ENCODE measurements around the gene FNDC7.
"Not testable (repeated sequence)": the region's sequence is repeated elsewhere in the genome, so short reads cannot be mapped to it uniquely, and the experiment has no call there.

FNDC7 gene

DNA sequence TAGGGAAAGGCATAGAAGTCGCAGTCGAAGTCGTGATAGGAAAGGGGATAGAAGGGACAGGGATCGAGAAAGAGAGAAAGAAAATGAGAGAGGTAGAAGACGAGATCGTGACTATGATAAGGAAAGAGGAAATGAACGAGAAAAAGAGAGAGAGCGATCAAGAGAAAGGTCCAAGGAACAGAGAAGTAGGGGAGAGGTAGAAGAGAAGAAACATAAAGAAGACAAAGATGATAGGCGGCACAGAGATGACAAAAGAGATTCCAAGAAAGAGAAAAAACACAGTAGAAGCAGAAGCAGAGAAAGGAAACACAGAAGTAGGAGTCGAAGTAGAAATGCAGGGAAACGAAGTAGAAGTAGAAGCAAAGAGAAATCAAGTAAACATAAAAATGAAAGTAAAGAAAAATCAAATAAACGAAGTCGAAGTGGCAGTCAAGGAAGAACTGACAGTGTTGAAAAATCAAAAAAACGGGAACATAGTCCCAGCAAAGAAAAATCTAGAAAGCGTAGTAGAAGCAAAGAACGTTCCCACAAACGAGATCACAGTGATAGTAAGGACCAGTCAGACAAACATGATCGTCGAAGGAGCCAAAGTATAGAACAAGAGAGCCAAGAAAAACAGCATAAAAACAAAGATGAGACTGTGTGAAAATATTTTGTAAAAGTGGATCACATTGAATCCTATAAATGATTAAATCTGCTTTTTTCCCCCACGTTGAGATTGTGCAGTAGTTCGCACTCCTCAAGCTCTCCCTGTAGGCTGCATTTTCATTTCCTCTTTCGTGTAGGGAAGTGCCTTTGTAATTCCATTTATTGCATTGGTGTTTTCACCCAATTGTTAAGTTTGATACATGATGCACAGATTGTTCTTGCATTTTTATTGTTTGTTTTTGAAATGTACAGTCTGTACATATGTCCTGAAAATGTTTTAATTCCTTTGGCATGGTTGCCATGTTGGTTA, 13.1 kb upstream of the FNDC7 start:
- DNase-seq, result no peak

DNA sequence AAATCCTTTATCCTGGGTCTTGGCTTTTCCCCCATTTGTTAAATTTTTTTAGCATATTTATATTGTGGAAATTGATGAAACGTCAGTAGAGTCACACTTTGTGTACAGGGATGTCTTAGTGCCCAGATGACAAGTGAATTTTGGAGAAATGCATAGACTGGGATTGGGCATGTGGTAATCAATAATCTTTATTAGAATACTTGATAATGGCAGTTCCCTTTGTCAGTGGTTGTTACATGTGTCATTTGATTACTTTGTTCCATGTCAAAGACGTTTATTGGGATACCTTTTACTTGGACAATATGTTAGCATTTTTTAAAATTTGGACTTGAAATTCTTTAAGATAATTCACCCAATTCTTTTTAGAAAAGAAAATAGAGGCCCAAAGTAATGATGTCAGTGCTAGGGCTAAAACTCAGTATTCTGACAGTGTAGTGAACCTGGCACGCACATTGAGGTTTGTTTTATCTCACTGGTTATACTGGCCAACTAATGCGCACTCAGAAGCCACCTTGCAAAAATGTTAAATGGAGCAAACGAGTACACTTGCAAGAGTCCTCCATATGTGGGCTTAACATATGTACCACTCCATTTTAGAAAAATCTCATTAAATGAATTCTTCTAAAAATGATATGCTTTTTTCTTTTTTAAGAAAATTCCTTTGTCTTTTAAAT, 11.4 kb upstream of the FNDC7 start:
- no peak for DNase-seq

DNA sequence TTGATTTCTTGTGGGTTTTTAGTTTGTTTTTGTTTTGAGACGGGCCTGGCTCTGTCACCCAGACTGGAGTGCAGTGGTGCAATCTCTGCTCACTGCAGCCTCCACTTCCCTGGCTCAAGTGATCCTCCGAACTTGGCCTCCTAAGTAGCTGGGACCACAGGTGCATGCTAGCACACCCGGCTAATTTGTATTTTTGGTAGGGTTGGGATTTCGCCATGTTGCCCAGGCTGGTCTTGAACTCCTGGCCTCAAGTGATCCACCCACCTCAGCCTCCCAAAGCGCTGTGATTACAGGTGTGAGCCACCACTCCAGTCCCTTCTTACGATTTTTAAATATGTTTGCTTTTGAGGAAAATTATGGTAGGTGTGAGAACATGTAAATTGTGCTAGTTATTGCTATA, 10.6 kb upstream of the FNDC7 start:
- not testable (repeated sequence) for DNase-seq

DNA sequence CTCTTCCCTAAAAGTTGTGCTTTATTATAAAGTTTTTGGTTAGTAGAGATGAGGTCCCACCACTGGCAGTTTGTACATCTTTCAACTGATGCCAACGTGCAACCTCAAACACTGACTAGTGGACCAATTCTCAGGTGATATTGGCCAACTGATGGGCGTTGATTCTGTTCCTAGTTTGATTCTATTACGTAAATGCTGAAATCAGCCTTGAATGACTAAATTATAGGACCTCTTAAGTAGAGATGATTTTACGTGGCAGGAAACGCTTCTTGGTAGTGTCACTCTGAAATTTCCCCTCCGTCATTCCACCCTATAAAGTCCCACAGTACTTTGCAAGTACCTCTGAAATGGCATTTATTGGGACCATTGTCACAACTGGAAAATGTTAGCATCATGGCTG, 8.8 kb upstream of the FNDC7 start:
- DNase-seq, result no peak

DNA sequence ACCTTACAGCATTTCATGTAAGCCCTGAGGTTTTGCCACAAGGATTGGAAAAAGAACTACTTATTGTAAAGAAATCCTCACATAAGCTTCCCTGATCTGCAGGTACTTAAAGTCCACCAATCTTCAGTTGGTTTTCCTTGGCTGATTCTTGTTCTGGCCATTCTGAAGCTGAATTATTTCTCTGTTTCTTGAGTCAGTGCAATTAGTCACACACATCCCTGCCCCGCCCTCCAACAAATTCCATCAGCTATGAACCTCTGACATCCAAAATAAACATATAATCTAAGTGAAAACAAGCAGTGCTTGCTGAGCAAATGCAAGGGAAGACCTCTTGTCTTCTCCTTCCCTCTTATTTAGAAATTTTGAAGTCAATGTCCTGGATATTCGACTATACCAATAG, 8.2 kb upstream of the FNDC7 start:
- no peak for DNase-seq

DNA sequence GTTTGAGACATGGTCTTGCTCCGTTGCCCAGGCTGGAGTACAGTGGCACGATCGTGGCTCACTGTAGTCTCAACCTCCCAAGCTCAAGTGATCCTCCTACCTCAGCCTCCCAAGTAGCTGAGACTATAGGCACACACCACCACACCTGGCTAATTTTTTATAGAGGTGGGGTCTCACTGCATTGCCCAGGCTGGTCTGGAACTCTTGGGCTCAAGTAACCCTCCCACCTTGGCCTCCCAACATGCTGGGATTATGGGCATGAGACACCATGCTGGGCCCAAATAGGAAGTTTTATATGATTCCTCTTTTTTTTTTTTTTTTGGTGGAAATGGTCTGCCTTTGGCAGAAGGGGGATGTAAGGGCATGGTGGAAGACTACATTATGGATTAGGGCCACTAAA, 6.1 kb upstream of the FNDC7 start:
- no peak for DNase-seq

DNA sequence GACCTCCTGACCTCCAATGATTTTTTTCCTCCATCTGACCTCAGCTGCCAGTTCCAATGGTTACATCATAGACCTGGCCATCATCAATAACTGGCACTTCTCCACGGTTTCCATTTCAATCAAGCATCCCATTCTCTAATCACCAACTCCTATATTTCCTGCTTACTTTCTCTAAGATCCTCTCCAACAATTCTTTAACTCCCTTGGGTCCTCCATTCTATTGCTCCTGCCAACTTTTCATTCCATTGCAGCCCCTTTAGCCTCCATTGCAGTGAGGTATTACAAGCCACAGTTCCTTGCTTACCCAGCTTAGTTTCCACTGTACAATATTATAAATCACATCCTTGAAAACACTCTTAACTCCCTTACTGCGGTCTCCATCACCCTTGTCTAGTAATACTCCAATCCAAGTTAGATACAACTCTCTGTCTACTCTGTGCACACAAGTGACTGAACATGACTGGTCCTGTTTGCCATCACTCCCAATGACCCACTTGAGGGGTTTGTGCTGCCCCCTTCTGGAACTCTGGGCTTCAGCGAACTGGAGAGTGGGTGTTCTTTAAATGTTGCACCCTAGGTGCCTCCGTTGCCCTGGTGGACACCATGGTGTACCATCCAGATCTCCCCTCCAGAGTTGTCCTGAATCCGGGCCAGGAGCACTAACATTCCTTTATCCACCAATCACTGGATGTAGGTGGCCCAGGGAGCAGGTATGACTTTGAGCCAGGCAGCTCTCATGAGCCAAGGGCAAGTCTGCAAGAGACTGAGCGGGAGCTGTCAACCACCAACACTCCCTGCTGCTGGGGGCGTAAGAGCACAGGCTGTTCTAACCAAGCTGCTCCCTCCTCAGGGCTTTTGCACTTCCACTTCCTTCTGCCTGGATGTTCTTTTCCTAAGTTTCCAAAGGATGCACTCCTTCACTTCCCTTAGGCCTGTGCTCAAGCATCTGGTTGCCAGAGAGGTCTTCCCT, 3.7 kb upstream of the FNDC7 start:
- DNase-seq, result no peak

DNA sequence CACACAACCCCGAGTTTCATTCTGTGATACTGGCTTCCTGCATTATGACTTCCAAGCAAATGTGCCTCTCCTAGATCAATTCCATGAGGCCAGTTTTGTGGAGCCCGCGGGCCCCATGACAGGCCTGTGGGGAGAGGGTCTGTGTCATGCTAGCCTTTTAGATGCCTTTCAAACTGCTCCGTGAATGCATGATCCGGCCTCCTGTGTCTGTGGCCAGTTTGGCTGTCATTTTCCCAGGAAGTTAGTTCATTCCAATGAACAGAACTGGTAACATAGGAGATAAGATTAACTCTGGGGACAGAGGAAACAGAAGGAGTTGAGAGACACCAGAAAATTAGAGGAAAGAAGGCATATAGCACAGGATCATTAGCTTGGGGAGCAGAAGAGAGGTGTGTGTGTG, 3.2 kb downstream of the FNDC7 start:
- no peak for DNase-seq

DNA sequence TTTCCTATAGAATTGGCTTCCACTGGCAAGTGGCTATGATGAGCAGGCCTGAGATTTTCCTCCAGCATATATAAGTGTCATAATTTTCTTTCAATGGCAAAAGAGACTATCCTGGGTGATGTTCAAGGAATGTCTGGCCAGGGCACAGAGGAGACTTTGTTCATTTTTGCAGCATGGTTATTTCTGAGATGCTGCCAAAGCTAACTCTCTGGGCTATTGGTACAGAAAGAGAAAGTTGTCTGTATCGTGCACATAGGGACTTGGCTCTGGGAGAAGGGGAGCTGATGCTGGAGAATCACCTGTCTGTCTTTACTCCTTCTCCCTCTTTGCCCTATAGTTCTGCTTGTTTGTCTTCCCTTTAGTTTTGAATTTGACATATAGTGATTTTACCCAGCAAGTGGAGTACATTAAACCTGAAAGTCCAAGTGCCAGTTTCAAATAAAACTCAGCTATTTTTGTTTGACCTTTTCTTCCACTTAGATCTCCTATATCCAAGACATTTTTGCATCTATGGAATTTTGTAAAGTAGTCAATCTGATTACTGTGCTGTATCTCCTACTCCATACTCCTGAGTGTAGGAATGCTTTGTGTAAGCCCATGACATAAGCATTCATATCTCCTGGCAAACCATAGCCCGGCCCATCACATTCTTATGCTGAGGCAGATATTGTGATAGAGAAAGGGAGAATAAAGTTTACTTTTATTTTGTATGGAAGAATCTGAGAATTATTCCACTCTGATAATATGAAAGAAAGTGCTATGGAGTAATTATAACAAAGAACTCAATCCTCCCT, 3.9 kb downstream of the FNDC7 start:
- no peak for DNase-seq

DNA sequence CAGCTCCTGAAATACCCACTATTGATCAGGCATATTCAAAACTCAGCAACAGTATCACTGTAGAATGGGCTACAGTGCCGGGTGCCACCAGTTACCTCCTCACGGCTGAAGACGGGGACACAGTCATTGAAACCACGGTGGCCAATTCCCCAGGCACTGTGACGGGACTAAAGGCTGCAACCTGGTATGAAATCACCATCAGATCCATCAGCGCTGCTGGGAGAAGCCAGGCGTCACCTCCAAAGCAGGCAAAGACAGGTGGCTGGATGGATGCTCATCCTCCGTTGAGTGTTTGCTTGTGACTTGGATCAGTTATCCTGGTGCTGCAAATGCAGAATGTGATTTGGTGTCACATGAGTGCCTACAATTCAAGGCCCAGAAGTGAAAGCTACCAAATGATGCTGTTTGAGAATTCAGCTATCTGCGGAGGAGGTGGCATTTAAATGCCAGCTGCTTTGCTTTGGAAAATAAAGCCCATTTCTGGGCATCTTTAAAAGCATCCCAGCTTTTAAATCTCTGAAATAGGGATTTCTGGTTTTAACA, 5.1 kb downstream of the FNDC7 start:
- DNase-seq, result no peak

DNA sequence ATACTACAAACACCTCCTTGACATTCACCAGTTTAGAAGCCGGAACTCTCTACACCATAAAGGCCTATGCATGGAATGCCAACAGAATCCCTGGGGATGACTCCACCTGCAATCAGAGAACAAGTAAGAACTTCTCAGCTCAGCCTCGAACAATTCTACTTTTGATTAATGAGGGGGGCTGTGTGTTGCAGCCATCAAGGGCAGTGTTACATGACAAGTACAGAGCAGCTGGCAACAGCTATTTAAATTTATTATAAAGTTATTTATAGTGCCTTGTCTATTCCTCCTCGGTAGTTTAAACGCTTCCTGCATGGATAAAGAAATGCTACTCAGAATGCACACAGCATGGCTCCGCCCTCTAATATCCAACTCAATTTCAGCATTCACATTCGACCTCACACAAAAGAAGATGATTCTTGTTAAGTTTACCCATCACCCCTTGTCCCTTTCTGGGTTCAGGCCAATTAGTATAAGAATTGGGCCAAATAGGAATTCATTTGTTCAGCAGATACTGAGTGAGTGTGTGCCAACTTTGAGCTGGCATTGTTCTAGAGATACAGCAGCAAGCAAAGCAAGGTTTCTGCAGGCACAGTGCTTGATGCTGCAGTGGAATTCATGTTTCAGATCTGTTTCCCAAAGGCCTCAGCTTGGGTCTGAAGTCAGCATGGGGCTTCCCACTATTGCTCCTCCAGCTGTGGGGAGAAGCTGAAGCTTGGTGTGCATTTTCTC, 6.4 kb downstream of the FNDC7 start:
- no peak for DNase-seq

DNA sequence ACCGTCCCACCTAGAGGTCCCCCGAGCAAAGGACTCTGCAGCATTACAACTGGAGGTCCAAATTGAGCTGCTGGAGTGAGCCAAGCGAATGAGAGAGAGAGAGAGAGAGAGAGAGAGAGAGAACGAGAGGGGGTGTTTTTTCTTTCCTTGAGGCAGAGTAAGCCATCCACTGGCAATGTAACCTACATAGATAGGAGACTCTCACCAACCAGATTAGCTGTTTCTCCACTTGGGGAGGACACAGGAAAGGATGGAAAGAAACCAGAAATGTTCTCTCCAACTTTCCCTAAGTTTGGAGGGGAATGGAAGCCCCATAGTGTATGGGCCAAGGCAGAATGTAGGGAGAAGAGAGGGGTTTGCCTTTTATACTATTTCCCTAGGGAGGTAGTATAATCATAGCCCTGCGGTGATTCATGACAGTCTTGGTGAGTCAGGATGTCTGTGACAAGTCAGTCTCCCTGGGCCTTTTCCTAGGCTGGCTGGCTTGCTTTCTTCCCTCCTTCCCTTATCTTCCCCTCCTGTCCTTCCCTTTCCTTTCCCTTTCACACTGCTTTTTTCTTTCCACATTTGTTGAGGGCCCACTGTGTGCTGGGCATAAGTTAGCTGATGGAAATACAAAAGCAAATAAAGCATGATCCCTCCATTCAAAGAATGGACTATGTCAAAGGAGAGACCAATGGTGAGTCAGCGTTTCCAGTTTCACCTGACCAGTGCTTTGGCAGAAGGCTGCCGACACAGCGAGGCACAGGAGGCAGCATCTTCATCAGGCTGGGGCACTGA, 7.1 kb downstream of the FNDC7 start:
- DNase-seq, result no peak

DNA sequence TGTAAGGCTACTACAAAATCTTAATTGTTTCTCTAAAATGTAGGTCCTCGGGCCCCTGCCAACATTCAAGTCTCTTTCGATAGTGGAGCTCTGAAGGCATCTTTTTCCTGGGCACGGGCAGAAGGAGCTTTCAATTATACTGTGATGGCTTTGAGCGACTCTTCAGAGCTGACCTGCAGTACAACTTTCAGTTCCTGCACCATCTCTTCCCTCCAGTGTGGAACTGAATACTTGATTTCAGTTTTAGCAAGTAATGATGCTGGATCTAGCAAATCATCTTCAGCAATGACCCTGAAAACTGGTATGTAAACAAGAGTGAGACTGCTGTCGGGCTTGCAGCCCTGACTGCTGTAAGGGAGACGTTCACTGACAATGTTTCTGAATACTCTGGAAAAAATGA, 9.6 kb downstream of the FNDC7 start:
- DNase-seq, result no peak

DNA sequence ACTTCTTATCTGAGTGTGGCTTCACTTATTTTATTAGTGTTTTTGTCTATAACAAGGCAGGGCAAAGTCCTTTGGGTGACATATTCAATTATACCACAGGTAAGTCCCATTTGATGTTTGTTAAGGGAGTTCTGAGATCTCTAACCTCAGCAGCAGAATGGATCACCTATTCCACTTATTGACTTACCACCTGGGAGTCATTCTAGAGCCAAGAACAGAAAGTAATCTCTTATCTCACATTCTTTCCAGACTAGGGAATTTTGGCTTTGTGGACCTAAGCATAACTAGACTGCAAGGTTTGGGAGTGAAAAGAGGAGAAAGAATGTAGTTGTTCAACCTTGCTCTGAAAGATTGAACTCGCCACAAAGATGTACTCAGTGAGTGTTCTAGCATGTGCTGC, 13.2 kb downstream of the FNDC7 start:
- no peak for DNase-seq

DNA sequence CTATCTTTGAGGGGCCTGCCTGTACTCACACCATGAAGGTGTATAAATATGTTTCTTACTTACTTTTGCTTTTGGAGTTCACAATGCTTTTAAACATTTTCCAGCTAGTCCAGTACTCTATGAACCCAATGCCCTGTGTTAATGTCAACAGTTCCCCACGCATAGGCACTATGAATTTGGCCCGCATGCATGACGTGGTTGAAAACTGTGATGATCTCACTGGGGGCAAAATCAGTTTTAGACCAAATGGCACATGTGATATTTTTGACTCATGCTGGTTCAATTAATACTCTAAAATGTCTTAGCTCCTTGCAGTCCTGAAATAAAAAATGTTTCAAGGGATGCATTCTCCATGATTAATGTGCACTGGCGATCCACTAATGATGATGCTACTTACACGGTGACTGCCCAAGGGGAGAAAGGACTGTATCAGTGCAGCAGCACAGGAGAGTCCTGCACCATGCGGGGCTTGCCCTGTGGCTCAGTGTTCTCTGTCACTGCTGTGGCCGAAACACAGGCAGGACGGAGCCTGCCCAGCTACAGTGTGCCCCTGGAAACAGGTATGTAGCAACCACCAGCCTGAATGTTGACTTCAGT, 15.7 kb downstream of the FNDC7 start:
- DNase-seq, result no peak

DNA sequence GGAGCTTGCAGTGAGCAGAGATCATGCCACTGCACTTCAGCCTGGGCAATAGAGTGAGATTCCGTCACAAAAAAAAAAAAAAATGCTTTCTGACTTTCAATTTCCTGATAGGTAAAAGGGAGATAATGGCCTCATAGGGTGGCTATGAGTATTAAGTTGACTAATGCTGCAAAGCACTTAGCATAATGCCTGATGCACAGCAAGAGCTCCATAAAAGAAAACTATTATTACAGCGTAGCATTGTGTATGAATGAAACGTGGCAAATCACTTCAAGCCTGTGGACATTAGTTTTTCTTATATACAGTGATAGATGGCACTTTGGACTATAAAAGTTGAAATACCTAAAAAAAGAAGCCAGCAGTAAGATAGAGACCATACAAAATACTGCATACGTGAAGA, 16.8 kb downstream of the FNDC7 start:
- DNase-seq, result no peak

DNA sequence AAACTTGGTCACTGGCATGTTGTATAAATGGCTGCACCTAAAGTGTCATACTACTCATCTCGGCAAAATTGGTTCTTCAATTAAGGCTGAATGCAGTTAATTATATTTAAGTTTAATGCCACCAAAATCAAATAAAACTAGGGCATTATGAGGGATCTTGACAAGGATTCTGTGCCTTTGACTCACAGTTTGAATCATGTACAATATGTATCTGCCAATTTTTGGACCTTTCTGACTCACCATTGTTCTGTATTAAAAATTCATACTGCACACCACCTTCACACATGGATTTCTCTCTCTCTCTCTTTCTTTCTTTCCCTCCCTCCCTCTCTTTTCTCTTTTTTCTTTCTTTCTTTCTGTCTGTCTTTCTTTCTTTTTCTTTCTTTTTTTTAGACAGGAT, 19.7 kb downstream of the FNDC7 start:
- no peak for DNase-seq

DNA sequence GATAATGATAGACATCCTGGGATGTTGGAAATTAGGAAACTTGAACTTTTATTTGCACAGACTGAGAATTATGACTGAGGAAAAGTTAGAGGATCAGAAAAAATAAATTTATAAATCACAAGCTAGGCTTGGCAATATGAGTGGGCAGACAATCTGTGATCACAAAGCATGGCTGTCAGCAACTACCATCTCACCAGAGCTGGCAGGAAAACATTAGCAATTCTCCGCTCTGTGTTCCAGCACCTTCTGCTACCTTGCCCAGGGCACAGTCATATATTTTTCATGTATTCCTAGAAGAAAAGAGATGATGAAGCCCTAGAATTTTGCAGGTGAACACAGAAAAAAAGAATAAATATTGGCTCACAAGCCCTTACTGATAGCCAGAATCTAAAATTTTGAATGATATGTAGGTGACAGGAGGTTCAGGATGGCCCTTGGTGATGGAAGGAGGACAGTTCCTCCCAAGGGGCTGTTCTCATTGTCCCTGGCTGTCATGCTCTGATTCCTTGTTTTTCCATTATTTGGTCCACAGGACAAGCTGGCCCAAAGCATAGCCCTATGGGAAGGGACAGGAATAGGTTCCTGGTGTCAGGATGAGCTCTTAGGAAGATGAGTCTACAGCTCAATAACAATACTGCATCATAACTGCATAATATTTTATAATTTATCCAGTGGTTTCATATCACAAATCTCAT, 21.6 kb downstream of the FNDC7 start:
- no peak for DNase-seq

DNA sequence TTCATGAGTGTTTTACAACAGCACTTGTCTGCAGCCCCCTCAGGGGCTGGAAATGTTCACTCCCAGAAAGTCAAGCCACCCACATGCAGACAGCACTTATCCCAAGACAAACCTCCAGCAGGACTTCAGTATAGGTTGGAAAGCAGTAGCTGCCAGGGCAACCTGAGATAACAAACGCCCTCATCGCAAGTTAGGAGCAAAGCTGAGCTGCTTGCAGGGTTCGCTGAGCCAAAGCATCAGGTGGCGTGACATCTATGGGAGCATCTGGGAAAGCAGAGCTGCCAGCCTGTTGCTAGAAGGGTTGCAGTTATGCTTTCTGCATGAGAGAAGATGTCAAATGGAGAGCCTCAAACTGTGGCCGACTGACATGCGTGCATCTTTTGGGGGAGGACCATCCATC, 29.5 kb downstream of the FNDC7 start:
- no peak for DNase-seq

All from activated gamma-delta T cell (primary cell).